Measurements from ENCODE around the gene SLC66A3.

The SLC66A3 gene

DNA sequence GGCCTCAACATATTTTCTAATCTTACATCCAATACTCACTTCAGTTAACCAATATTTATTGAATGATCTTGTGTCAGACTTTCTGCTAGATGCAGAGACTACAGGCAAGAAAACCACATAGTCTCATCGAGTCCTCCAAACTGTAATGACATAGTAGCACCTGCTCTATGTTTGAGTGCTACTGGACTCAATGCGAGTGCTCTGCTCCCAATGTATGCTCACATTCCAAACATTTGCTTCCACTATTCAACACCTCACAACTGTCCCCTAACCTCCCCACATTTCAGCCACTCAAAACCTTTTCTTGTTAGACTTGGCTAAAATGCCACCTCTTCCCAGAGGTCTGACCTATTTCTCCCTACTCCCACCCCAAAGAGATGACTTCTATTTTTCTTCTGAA, 65.2 kb downstream of the SLC66A3 start:
- DNase-seq = no peak

GRCh38 chr2:11222845-11223244, 67.6 kb downstream of the SLC66A3 start:
- DNase-seq = no peak

DNA sequence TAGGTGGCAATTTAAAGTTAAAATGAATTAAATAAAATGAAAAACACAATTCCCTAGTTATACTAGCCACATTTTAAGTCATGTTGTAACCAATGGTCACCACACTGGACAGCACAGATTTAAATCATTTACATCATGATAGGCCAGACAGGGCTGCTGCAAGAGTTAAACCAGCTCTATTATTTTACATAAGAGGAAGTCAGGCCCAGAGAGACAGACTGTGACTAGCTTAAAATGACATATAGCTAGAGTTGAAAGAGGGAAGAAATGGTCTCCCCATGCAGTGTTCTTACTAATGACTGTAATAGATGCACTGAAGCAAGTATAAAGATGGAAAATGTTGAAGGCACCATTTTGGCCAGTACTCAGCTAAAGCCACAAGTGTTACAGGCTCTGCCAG, 69.6 kb downstream of the SLC66A3 start:
- no peak for DNase-seq

GRCh38 chr2:11227595-11227994, 72.3 kb downstream of the SLC66A3 start:
- DNase-seq = no peak
